ENCODE data around the gene HOXD13.

HOXD13 gene

GRCh38 chr2:176101216-176101830 lies 8.8 kb downstream of the HOXD13 start:
- H3K27ac ChIP-seq: no peak overlapping the region

GRCh38 chr2:176101842-176102241 lies 9.3 kb downstream of the HOXD13 start:
- no peak for TF ChIP-seq ZFX (IDR thresholded peaks at IDR 0.05)
- TF ChIP-seq, protein P1, sequence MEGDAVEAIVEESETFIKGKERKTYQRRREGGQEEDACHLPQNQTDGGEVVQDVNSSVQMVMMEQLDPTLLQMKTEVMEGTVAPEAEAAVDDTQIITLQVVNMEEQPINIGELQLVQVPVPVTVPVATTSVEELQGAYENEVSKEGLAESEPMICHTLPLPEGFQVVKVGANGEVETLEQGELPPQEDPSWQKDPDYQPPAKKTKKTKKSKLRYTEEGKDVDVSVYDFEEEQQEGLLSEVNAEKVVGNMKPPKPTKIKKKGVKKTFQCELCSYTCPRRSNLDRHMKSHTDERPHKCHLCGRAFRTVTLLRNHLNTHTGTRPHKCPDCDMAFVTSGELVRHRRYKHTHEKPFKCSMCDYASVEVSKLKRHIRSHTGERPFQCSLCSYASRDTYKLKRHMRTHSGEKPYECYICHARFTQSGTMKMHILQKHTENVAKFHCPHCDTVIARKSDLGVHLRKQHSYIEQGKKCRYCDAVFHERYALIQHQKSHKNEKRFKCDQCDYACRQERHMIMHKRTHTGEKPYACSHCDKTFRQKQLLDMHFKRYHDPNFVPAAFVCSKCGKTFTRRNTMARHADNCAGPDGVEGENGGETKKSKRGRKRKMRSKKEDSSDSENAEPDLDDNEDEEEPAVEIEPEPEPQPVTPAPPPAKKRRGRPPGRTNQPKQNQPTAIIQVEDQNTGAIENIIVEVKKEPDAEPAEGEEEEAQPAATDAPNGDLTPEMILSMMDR (conservative IDR thresholded peaks at IDR 0.05): no peak
- no peak overlapping the region for H3K27ac ChIP-seq

More at GRCh38 chr2:176101216-176101830, 8.8 kb downstream of the HOXD13 start:
- TF ChIP-seq, protein P1 (conservative IDR thresholded peaks at IDR 0.05): no peak
- TF ChIP-seq ZFX (IDR thresholded peaks at IDR 0.05): no peak

- no peak for TF ChIP-seq ZFX (IDR thresholded peaks at IDR 0.05)
- TF ChIP-seq, protein P1 (conservative IDR thresholded peaks at IDR 0.05): no peak
- no peak overlapping the region for H3K27ac ChIP-seq
Measured at GRCh38 chr2:176102309-176102866, 9.9 kb downstream of the HOXD13 start.

GRCh38 chr2:176103194-176103593 lies 10.7 kb downstream of the HOXD13 start:
- H3K27ac ChIP-seq: no peak overlapping the region
- TF ChIP-seq ZFX (IDR thresholded peaks at IDR 0.05): no peak
- TF ChIP-seq, protein P1 (conservative IDR thresholded peaks at IDR 0.05): no peak

DNA sequence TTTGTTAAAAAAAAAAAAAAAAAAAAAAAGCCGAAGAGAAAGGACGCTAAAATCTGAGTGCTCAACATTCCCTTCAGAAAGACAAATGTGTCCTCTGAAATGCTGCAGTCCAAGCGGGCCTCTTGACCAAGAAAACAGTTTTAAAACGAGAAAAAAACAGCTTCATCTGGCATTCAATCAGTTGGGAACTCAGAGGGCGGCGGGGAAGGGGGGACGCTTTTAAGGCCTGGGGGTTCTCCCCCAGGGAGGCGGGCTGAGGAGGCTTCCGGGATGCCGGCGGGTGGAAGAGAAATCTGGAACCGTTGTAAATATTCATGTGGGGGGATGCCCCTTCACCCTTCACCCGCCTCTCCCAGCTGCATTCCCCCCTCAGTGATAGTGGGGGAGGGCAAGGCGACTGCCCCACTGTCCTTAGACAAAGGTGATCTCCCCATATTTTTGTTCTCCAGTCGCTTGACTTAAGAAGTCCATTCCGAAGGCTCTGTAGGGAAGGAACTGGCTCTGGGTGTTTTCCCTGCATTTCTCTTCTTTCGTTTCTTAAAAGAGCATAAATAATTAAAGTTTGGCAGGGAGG lies 11.3 kb downstream of the HOXD13 start:
- H3K27ac ChIP-seq: no peak overlapping the region

GRCh38 chr2:176104316-176105077 lies 12.0 kb downstream of the HOXD13 start:
- no peak overlapping the region for H3K27ac ChIP-seq
- TF ChIP-seq, protein P1 (conservative IDR thresholded peaks at IDR 0.05): no peak
- TF ChIP-seq ZFX (IDR thresholded peaks at IDR 0.05): no peak

More for the DNA sequence above, 11.3 kb downstream of the HOXD13 start:
- TF ChIP-seq, protein P1 (conservative IDR thresholded peaks at IDR 0.05): no peak
- no peak for TF ChIP-seq ZFX (IDR thresholded peaks at IDR 0.05)
